ENCODE data around the gene ASB7.

ASB7 gene

DNA sequence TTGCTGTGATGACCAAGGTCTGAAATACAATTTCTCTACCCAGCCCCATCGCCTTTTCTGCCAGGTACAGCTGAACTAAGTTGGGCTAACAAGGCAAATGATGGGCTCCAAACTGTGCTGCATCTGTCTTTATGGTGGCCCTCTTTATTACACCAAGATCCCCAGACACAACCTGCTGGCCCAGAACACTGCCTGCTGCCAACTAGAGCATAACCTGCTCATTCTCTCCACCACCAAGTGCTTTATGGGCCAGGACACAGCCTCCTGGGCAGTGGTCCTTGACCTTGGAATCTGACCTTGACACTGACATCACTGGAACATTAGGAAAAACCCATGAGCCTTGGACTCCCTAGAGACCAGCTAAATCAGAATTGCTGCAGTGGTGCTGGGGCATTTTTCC, 3.7 kb upstream of the ASB7 start:
- DNase-seq, result no peak

DNA sequence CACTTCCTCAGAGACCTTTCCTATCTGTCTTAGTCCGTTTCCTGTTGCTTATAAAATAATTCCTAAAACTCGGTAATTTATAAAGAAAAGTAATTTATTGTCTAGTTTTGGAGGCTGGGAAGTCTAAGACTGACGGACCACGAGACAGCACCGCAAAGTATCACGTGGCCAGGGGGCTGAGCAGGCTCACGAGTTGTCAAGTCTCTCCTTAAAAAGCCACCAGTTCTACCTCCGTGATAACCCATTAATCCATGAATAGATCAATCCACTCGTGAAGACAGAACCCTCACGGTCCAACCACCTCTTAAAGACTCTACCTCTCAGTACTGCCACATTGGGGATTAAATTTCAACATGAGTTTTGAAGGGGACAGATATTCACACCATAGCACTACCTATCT, 1.2 kb upstream of the ASB7 start:
- DNase-seq, result no peak

DNA sequence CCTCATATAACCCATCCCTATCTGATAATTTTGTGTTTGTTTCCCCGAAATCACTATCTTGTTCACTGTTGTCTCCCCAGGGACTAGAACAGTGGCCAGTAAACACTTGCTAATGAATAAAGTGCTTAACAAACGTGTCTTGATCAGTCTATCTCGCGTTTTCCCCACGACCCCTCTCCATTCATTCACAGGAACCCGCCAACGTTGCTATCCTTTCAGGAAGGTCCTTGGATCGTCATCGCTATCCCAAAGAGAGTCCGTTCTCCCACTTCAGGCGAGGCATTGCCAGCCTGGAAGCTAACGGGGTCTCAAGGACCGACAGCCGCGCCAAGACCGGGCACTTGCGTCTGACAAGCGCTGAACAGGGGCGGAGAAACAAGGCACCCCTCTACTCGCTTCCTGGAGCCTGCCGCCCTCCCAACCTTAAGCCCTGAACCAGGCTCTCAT, 749 bp upstream of the ASB7 start:
- no peak for DNase-seq

DNA sequence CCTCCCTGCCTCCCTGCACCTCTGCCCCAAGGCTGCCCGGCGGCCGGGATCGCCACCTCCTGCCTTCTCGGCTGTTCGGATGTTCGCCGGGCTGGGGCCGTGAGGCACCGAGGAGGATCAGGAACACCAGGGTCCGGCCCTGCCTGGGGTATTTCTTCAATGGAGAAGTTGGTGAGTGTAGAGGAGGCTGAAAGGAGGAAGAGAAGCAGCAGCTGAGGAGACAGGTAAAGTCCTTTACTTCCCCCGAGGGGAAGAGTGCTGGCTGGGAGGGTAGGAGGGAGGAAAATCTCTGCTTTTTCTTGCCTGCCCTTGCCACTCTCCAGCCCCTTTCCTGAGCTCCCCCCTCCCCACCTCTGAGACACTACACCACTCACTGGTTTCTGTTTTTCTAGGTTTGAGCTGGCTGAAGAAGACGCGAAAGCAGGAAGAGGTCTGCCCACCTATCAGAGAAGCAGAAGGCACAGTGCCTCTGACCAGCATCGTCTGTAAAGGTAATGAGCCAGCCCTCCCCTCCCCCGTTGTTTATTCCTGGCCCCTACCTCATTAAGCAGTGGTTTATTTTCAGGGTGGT, 519 bp downstream of the ASB7 start:
- DNase-seq, result no peak

DNA sequence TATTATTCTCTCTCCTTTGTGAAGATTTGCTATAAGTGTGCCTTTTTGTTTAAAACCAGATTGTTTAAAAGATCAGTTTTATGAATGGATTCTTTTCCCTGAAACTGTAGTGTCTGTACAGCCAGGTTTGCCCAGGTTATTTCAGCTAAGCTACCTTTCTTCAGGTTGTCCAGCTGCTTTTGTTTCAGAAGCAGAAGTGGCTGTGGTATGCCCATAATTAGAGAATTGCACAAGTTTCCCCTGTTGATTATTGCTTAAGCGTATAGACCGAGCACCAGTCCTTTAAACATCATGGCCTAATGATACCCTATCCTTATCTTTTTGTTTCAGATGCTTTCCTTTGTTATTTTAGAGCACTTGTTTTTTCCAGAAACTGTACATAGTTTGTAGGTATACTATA, 10.2 kb downstream of the ASB7 start:
- no peak for DNase-seq

DNA sequence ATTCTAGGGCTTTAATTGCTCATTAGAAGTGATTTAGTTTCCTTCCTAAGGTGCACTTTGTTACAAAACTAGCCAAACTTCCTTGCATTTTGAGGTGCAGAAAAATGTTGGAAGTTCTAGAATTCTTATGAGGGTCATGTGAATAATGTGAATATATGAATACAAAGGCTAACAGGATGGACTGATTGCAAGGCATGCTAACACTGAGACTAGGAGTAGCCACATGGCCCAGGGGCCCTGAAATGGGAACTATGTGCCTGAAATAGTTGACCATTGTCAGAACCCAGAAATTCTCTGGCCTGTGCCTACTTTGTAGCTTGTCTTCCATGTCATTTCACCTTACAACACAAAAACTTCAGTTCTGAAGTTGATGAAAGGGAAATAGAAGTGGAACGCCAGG, 10.8 kb downstream of the ASB7 start:
- no peak for DNase-seq

DNA sequence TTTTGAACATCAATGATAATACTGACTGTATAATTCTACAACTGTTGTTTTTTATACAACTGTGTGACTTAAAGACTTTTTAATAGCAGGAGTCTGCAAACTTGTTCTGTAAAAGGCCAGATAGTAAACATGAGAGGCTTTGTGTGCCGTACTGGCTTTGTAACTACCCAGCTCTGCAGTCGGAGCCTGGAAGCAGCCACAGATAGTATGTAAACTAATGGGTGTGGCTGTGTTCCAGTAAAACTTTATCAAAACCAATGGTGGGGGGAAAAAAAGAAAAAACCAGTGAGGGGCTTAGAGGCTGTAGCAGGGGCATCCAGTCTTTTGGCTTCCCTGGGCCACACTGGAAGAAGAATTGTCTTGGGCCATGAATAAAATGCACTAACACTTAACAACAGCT, 11.9 kb downstream of the ASB7 start:
- no peak for DNase-seq

DNA sequence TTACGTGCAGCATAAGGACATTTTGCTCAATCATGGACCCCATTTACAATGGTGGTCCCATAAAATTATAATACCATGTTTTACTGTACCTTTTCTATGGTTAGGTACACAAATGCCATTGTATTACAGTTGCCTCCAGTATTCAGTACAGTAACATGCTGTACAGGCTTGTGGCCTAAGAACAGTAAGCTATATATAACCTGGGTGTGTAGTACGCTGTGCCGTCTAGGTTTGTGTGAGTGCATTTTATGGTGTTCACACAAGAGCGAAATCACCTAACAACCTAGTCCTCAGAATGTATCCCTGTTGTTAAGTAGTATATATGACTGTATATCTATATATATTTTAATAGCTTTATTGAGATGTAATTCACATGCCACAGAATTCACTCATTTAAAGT, 12.5 kb downstream of the ASB7 start:
- DNase-seq, result no peak

DNA sequence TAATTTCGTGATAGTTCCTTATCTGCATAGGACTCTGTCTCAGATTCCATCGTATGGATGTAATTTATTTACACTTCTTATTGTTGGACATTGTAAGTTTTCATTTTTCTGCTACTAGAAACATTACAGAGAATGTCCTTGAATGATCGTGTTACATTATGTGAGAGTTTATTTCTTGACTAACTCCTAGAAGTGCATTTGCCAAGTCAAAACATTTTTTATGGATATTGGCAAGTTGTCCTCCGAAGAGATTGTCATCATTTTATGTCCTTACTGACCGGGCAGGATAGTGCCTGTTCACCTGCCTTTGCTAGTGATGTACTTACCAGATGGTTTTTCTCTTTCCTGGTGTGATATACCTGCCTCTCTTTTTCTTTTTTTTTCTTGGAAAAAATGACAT, 13.4 kb downstream of the ASB7 start:
- DNase-seq, result no peak

DNA sequence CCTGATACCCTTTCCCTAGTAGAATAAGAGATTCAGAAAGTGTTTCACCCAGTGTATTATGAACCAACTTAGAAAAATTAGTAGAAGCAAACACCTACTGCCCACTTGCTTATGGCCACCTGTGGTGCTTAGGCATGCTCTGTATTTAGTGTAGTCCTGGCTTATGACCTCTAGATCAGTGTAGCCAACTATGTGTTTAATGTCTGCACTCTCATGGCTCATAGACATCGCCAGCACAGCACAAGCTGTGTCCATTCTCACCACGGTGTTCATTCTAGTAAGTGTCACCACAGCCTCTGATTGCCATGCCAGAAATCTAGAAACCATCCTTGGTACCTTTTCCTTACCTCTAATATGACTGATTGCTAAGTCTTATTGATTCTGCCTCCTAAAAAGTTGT, 14.3 kb downstream of the ASB7 start:
- no peak for DNase-seq

DNA sequence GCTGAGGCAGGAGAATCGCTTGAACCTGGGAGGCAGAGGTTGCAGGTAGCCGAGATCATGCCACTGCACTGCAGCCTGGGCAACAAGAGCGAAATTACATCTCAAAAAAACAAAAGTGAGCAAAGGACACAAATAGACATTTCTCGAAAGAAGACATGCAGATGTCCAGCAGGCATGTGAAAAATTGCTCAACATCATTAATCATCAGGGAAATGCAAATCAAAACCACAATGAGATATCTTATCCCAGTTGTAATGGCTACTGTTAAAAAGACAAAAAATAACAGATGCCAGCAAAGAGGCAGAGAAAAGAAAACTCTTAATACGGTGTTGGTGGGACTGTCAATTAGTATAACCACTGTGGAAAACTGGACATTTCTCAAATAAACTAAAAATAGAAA, 20.9 kb downstream of the ASB7 start:
- DNase-seq, result no peak

DNA sequence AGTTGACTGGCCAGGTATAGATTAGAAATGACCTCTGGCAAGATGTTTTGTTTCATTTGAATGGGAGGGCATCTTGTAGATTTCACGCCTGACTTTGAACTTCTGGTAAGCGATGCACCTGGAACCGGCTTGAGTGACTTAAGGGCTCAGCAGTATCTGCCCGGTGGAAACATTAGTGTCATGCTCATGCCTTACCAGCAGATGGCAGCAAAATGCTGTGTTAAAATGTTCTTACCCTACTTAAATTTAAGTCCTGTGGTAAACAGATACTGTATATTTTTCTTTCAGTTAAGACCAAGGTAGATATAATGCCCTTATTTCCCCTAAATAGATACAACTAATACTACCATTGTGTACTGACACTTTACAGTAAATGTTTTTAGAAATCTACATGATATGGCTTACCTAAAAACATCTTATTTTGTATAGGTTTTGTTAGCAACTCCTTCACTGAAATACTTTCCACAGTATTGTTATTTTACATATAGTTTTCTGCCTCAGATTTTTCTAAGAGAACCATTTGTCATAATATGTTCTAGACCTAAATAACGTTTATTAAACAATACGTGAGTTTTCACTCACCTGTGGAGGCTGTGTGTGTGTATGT, 25.5 kb downstream of the ASB7 start:
- peak; percentile 59 for DNase-seq

DNA sequence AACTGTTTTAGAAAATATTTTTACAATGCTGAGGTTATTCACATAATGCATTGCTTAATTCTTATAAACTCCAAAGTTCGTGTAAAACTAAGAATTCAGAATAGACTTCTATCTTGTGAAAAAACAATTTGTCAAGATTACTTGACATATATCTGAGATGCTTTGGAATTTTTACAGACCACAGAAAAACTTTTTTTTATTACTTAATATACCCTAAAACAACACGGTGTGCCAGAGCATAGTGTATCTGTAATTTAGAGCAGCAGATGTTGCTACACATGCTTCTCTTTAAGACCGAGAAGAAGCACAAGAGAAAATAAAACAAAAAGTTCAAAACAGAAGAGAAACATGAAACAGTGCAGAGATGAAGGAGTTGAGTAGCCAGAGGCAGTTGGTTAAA, 26.4 kb downstream of the ASB7 start:
- DNase-seq, result no peak

DNA sequence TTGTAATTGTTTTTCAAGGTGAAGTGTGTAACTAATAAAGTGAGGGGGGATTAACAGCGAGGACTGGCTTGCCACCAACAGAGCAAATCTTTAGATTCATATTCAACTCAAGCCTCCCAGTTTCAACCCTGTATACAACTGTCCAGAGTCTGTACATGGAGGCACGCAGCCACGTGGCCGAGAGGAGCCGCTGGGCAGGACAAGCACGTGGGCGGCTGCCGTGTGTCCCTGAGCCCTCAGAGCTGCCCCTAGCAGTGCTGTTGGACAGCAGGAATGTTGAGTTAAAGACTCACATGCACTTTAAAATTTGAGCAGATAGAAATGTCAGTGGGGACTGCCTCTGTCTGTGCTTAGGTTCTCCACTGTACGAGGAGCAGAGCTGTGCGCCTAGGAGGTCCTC, 29.4 kb downstream of the ASB7 start:
- DNase-seq, result no peak

DNA sequence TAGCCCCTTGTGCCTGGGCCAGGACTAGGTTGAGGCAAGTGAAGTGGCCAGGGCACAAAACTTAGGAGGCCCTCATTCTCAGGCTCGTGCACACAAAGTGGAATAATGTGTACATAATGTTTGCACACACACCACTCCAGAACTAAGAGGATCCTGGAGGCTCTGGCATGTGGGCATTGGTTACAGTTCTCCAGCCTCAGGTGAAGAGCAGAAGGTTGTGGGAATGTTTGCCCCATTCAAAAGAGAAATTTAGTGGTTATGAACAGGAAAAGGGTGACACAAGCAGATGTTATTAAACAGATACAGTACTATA, 31.3 kb downstream of the ASB7 start:
- no peak for DNase-seq

DNA sequence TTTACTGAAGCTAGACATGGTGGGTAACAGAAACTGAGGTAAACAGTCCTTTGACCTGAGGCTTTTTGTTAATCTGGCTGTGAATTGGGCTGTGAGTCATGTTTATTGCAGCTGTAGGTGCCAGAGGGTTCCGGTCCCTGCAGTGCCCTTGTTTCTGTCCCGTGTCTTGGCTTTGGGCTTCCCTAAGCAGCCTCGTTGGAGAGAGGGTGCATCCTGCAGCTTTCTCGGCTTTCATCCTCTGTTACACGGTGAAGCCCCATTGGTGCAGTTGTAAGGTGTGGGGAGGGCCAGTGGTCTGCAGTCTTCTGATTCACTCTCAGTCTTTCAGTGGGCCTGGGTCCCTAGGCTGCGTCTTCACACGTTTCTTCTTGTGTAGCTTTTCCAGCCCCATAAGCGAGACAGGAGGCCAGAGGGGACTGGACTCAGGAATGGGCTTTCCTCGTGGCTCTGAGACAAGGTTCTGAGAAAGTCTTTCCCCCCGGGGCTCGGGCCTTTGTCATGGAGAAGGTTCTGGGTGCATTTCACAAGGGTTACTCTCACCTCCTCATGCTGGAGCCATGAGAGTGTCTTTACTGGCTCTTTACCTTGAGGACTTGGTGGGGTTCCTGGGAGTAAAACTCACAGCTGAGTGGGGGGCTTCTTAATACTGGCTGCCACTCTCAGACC, 33.1 kb downstream of the ASB7 start:
- no peak for DNase-seq

DNA sequence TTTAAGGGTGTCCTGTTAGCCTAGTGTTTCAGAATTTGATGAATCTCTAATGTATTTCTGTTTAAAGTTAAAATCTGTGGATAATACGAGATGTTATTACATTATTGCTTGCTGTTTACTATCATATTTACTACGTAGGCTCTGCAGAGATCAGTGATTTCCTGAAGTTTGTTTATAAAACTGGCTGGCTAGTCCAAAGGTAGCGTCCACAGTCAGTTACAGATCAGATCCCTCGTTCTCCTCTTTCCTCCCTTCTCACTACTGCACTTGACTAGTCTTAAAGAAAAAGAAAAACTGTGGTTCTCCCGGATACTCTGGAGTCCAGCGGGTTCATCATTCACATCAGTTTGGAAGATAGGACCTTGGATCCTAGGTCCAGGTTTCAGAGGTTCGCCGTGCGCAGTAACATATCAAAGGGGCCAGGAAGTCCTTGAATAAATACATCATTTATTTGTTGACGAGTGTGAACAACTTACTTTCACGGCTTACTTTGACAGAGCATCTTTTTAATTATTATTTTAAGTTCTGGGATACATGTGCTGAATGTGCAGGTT, 35.9 kb downstream of the ASB7 start:
- no peak for DNase-seq

DNA sequence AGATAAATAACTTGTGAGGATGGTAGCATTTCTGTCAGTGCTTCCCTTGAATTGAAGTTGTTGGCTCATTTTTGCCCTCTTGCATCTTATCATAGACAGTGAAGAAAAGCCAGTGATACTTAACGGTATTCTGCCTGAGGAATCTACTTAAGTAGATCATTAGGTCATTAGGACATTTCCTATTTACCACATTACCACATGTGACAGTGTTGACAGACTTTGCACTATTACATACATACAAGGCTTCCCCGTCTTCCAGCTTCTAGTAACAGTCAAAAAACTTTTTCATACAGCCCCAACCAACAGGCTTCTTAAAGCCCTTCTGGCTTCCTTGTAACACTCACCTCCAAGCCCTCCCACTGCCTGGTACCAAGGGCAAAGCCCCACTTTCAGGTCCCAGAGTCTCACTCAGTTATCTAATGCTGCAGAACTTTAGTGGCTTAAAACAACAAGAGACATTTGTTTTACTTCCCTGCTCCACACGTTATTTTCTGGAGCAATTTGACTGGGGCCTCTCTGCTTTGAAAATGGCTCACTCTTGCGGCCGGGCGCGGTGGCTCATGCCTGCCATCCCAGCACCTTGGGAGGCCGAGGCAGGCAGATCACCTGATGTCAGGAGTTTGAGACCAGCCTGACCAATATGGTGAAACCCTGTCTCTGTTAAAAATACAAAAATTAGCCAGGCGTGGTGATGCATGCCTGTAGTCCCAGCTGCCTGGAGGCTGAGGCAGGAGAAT, 40.0 kb downstream of the ASB7 start:
- DNase-seq, result no peak

DNA sequence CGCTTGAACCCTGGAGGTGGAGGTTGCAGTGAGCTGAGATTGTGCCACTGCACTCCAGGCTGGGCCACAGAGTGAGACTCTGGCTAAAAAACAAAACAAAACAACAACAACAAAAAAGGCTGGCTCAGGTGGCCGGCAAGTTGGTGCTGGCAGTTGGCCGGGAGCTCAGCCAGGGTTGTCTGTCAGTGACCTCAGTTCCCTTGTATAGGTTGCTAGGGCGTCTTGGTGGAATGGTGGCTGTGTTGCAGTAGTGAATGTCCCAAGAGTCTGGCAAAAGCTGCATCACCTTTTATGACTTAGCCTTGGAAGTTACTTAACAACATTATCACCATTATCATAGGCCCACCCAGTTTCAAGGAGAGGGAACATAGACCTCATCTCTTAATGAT, 40.6 kb downstream of the ASB7 start:
- no peak for DNase-seq

DNA sequence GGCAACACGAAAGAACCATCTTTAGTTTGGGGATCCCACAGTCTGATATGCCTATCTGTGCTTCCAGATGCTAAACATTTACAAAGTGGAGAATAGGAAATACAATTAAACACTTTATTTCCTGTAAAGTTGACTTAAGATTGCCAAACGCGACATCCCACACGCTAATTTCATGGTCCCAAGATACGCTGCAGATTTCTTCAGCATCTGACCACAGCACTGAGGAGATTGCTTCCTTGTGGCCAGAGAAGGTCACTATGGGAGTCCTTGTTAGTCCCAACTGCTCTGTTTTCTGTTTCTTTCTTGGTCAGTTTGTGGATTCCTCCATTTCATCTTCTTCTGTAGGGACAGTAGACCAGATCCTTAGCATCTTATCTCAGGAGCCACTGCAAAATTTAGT, 43.3 kb downstream of the ASB7 start:
- DNase-seq, result no peak

DNA sequence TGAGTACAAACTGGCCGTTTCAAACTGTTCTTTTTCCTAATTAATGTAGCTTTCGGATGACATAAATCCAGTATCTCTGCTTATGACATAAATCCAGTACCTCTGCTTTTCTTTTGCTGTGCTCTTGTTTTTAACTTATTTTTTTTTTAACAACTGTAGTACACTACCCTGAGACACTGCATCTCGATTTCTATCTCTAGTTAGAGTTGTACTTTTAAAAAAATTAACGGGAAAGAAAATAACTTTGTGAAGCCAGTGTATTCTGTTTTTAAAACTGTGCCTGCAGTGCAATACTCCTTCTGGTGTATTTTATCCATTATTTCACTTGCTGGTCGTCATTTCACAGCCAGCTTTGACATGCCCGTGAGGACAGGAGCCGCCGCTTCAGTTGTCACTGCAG, 46.6 kb downstream of the ASB7 start:
- DNase-seq, result no peak

DNA sequence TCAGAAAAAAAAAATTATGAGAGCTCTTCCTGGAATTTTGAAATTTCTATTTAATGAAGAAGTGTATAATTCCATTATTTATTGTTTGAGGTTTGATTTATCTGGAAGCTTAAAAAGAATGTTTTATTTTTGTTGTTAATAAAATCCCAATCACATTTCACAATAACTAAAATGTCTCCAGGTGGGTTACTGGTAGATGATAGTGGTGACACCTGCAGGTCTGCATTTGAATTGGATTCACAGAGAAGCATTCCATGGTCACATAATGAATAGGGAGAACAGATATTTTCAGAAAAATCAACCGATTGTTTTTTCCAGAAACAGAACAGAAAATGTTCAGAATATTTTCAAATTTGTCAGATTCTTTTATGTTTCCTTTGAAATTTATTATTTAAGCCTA, 48.3 kb downstream of the ASB7 start:
- DNase-seq, result no peak

DNA sequence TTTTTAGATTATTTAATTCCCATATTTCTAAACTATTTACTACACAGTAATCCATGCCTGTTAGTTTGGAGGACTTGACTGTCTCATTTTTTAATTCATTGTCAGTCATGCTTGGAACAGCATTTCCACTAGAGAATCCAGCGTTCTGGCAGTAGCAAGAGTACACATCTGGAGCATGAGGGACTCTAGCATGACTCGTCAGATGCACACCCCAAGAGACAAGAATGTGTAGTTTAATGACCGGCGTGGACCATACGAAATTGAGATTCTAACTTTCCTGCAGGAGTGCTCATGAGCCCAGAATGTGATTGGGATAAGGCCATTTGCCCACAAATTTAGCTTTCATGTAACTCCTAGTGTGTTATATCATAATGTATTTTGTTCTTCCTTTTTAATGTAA, 48.9 kb downstream of the ASB7 start:
- DNase-seq, result no peak

DNA sequence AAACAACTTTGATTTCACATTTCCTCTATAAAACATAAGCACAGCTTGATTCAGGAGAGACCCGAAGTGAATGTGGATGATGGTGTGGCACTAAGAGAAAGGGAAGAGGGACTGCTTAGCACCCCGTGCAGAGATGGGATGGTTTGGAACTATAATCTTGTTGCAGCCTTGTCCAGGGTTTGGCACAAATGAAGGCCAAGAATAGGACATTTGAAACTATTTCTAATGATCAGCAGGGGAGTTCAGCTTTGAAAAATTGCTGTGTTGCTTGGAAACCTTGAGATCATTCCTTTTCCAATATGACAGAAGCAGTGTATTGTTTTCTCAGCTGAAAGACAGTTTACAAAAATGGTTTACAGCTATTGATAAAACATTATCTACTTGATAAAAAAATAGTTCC, 49.7 kb downstream of the ASB7 start:
- no peak for DNase-seq

Data from NCI-H1694 treated with DMSO at 0.1 percent for 48 hours (cell line).